Chondrocyte (in vitro differentiated cells): ENCODE data around the gene C1orf35. TPM values are rescaled to one million over a fixed set of nuclear protein-coding genes. Genes with fewer than 3 reads are reported as not detected.

Experiments used
- DNase-seq: peaks from one replicate; pipeline ENCODE4 v3.0.0; 2021; ENCODE audit warnings: mixed read lengths, low spot score
- H3K27ac Mint-ChIP-seq: one replicate; pipeline ENCODE4 v1.8.0; 2021; ENCODE audit warnings: mild to moderate bottlenecking, moderate library complexity, mixed read lengths; ENCODE audit not compliant: unreplicated experiment
- H3K27me3 Mint-ChIP-seq: 2 replicates; pipeline ENCODE4 v1.8.0; 2021; ENCODE audit warnings: low read depth, mixed read lengths
- H3K36me3 Mint-ChIP-seq: 2 replicates; pipeline ENCODE4 v1.8.0; 2021; ENCODE audit warnings: low read depth, mixed read lengths
- H3K4me1 Mint-ChIP-seq: 2 replicates; pipeline ENCODE4 v1.8.0; 2021; ENCODE audit warnings: low read depth, mild to moderate bottlenecking, mixed read lengths
- H3K4me3 Mint-ChIP-seq: one replicate; pipeline ENCODE4 v1.8.0; 2021; ENCODE audit warnings: mild to moderate bottlenecking, moderate library complexity, mixed read lengths; ENCODE audit not compliant: unreplicated experiment
- H3K9me3 Mint-ChIP-seq: 2 replicates; pipeline ENCODE4 v1.8.0; 2021; ENCODE audit warnings: low read depth, mixed read lengths
- CTCF ChIP-seq: fragments of 200-600 bp; sonication (generic); IDR thresholded peaks from 2 replicates; pipeline ENCODE4 v1.5.0; 2021; ENCODE audit warnings: antibody characterized with exemption, mild to moderate bottlenecking, moderate library complexity
- total RNA-seq: library from RNA; stranded (reverse); gene quantifications from 3 replicates; pipeline ENCODE4 v1.2.1, GENCODE V29; 2021

The C1orf35 gene
- total RNA-seq, 1 donor from 2014 or later: 13.3 TPM

- H3K4me3 Mint-ChIP-seq: no peak overlapping the region
- H3K9me3 Mint-ChIP-seq: no peaks in the 10 kb centered on the region
- no peaks in the 10 kb centered on the region for H3K36me3 Mint-ChIP-seq
- peak; percentile 77 for DNase-seq
- H3K27ac Mint-ChIP-seq: no peak overlapping the region
- no peak for TF ChIP-seq CTCF
- peaks cover 32% of the 10 kb centered on the region for H3K4me1 Mint-ChIP-seq
- no peaks in the 10 kb centered on the region for H3K27me3 Mint-ChIP-seq
Observed at GRCh38 chr1:228144193-228144992, 41.3 kb upstream of the C1orf35 start.

GRCh38 chr1:228143480-228144192, 40.5 kb upstream of the C1orf35 start:
- no peak overlapping the region for H3K4me3 Mint-ChIP-seq
- no peaks in the 10 kb centered on the region for H3K27me3 Mint-ChIP-seq
- no peaks in the 10 kb centered on the region for H3K36me3 Mint-ChIP-seq
- TF ChIP-seq CTCF: no peak
- H3K27ac Mint-ChIP-seq: no peak overlapping the region
- no peaks in the 10 kb centered on the region for H3K9me3 Mint-ChIP-seq
- DNase-seq: peak; percentile 72
- H3K4me1 Mint-ChIP-seq: peaks cover 32% of the 10 kb centered on the region

- Mint-ChIP-seq H3K36me3 (no peaks in the 10 kb centered on the region), H3K9me3 (no peaks in the 10 kb centered on the region), H3K4me3 (peak overlapping the region; percentile 91), H3K27ac (peak overlapping the region; percentile 17), H3K27me3 (no peaks in the 10 kb centered on the region), H3K4me1 (peaks cover 32% of the 10 kb centered on the region)
- TF ChIP-seq CTCF: no peak
- peak; percentile 79 for DNase-seq
Observed at GRCh38 chr1:228142701-228143136, 39.6 kb upstream of the C1orf35 start.

- no peak for TF ChIP-seq CTCF
- Mint-ChIP-seq H3K4me1 (peaks cover 32% of the 10 kb centered on the region), H3K27ac (no peak overlapping the region), H3K36me3 (no peaks in the 10 kb centered on the region), H3K27me3 (no peaks in the 10 kb centered on the region), H3K9me3 (no peaks in the 10 kb centered on the region), H3K4me3 (peak overlapping the region; percentile 91)
- DNase-seq: peak; percentile 88
Observed at GRCh38 chr1:228142155-228142691, 39.1 kb upstream of the C1orf35 start.

- DNase-seq: peak; percentile 90
- no peaks in the 10 kb centered on the region for H3K9me3 Mint-ChIP-seq
- H3K27me3 Mint-ChIP-seq: no peaks in the 10 kb centered on the region
- H3K36me3 Mint-ChIP-seq: no peaks in the 10 kb centered on the region
- peak overlapping the region; percentile 93 for H3K27ac Mint-ChIP-seq
- peaks cover 32% of the 10 kb centered on the region for H3K4me1 Mint-ChIP-seq
- peak overlapping the region; percentile 91 for H3K4me3 Mint-ChIP-seq
- TF ChIP-seq CTCF: no peak
Observed at GRCh38 chr1:228141226-228142044, 38.3 kb upstream of the C1orf35 start.
